K562 (cell line): ENCODE data around the gene RIIAD1. TPM values are rescaled to one million over a fixed set of nuclear protein-coding genes. Genes with fewer than 3 reads are reported as not detected.
A peak's percentile ranks its signal among the peaks of the same experiment; 100 is the strongest.

ENCODE experiments used
- BRD9 ChIP-seq: fragments of 450-650 bp; IDR thresholded peaks from 2 replicates; pipeline ENCODE4 v1.6.1; 2018; ENCODE audit warnings: low read depth; ENCODE audit not compliant: partially characterized antibody
- CSDE1 ChIP-seq, 2 experiments: fragments of 450-650 bp; IDR thresholded peaks; 2 replicates each; pipeline ENCODE4 v1.6.1; 2016; ENCODE audit warnings: mild to moderate bottlenecking in 1 of 2
- ESRRB ChIP-seq: fragments of 250-450 bp; sonication (Bioruptor Pico); IDR thresholded peaks from 2 replicates; pipeline ENCODE4 v1.5.0; 2020; ENCODE audit warnings: mild to moderate bottlenecking, moderate library complexity, borderline replicate concordance
- GATAD2B ChIP-seq: fragments of 450-650 bp; IDR thresholded peaks from 2 replicates; pipeline ENCODE4 v1.6.1; 2017; ENCODE audit warnings: mild to moderate bottlenecking, borderline replicate concordance
- HDAC2 ChIP-seq: fragments of 450-650 bp; IDR thresholded peaks from 2 replicates; pipeline ENCODE4 v1.6.1; 2016; ENCODE audit warnings: mild to moderate bottlenecking
- NFIC ChIP-seq: fragments of 450-650 bp; IDR thresholded peaks from 2 replicates; pipeline ENCODE4 v1.6.1; 2017; ENCODE audit warnings: mild to moderate bottlenecking, inconsistent platforms
- PML ChIP-seq: IDR thresholded peaks from 2 replicates; pipeline ENCODE4 v1.6.1; 2012; ENCODE audit warnings: low read length, inconsistent platforms
- POLR2G ChIP-seq: fragments of 200-400 bp; formaldehyde crosslinking; IDR thresholded peaks from 2 replicates; pipeline ENCODE4 v1.6.1; 2017; ENCODE audit warnings: low read depth, mild to moderate bottlenecking, antibody characterized with exemption, low read length, moderate library complexity
- RBM34 ChIP-seq: fragments of 200-400 bp; formaldehyde crosslinking; IDR thresholded peaks from 2 replicates; pipeline ENCODE4 v1.6.1; 2018; ENCODE audit warnings: low read length, borderline replicate concordance; ENCODE audit not compliant: insufficient read depth
- SMARCA4 ChIP-seq: fragments of 450-650 bp; IDR thresholded peaks from 2 replicates; pipeline ENCODE4 v1.6.1; 2016
- ZBTB7A ChIP-seq: IDR thresholded peaks from 2 replicates; pipeline ENCODE4 v1.6.1; 2011; ENCODE audit warnings: low read depth, mild to moderate bottlenecking, low read length, moderate library complexity, borderline replicate concordance; ENCODE audit not compliant: control insufficient read depth
- ZEB2 ChIP-seq: fragments of 450-650 bp; IDR thresholded peaks from 2 replicates; pipeline ENCODE4 v1.6.1; 2016
- ZNF347 ChIP-seq: fragments of 450-650 bp; formaldehyde crosslinking; IDR thresholded peaks from 2 replicates; pipeline ENCODE4 v1.4.0; 2020; ENCODE audit warnings: low read depth, mild to moderate bottlenecking, moderate library complexity
- polyA plus RNA-seq, 8 experiments: library from polyadenylated mRNA; depleted of rRNA in 4 of 8; stranded (reverse) in 5 of 8; unstranded in 3 of 8; fragments of >200 nt; fragmentation: Nextera tagmentation in 2 of 8; fragmentation: Illumina TruSeq in 1 of 8; extraction: Ambion mirVana in 2 of 8; extraction: Trizol in 1 of 8; gene quantifications; 2 replicates each; pipeline versions ENCODE4 v1.2.1 to v1.2.3, GENCODE V29; 2011 to 2014; ENCODE audit warnings: inconsistent platforms in 1 of 8, missing spikeins in 1 of 8
- total RNA-seq, 7 experiments: library from RNA; depleted of rRNA in 6 of 7; stranded (reverse); fragments of >200 nt in 6 of 7; fragmentation: Illumina TruSeq in 2 of 7; extraction: Trizol in 2 of 7; gene quantifications; 2 replicates each; pipeline versions ENCODE4 v1.2.1 to v1.2.3, GENCODE V29; 2011 to 2021; ENCODE audit warnings: low replicate concordance in 1 of 7
- TF ChIP-seq, protein P1 (sequence below): IDR thresholded peaks from 3 replicates; pipeline ENCODE4 v1.6.1; 2011; ENCODE audit warnings: borderline replicate concordance, mild to moderate bottlenecking, moderate library complexity; ENCODE audit not compliant: insufficient read length; ENCODE audit errors: extremely low read depth
- TF ChIP-seq, protein P2 (sequence below): sonication (generic); formaldehyde crosslinking; IDR thresholded peaks from 2 replicates; pipeline ENCODE4 v1.8.0; 2023; ENCODE audit warnings: missing genetic modification reagents, mild to moderate bottlenecking, borderline replicate concordance
- TF ChIP-seq, protein P3 (sequence below): fragments of 450-650 bp; IDR thresholded peaks from 2 replicates; pipeline ENCODE4 v1.6.1; 2017; ENCODE audit warnings: antibody characterized with exemption, mild to moderate bottlenecking

The RIIAD1 gene
- total and polyA plus RNA-seq, 9 of the 15 experiments (the other 6 are each of a cell fraction or from before 2014, with no cell fraction given): not detected

DNA sequence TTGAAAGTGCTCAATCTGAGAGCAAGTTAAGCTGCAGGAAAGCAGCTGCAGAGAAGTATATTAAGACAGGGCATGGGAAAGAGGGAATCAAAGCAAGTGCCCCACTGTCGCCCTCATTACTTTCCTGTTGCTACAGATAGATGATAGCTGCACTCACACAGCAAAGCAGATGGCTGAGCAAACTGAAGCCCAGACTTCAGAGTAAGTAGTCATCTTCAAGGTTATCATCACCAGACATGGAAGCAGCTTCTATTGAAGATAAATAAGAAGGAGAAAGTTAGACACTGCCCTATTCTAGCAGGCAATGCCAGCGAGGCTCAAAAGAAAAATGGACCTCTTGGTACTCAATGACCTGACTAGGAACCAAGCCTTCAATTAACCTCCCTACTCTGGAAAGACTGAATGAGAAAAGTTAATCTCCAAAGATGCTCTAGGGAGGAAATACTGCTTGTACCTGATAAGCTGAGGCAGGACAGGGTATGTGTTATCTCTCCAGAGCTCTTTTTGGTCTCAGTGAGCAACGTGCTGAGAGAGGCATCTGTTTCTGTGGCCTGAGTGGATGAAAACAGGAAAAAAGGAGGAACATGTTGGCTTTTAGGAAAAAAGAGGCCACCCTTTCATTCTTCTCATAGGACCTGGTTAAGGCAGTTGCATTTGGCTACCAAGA is 53.1 kb downstream of the RIIAD1 start (continued):
- TF ChIP-seq, protein P1, sequence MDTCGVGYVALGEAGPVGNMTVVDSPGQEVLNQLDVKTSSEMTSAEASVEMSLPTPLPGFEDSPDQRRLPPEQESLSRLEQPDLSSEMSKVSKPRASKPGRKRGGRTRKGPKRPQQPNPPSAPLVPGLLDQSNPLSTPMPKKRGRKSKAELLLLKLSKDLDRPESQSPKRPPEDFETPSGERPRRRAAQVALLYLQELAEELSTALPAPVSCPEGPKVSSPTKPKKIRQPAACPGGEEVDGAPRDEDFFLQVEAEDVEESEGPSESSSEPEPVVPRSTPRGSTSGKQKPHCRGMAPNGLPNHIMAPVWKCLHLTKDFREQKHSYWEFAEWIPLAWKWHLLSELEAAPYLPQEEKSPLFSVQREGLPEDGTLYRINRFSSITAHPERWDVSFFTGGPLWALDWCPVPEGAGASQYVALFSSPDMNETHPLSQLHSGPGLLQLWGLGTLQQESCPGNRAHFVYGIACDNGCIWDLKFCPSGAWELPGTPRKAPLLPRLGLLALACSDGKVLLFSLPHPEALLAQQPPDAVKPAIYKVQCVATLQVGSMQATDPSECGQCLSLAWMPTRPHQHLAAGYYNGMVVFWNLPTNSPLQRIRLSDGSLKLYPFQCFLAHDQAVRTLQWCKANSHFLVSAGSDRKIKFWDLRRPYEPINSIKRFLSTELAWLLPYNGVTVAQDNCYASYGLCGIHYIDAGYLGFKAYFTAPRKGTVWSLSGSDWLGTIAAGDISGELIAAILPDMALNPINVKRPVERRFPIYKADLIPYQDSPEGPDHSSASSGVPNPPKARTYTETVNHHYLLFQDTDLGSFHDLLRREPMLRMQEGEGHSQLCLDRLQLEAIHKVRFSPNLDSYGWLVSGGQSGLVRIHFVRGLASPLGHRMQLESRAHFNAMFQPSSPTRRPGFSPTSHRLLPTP: no peak
- TF ChIP-seq CSDE1 (IDR thresholded peaks at IDR 0.05) (no peak), HDAC2 (peak; percentile 76), ZBTB7A (no peak), GATAD2B (0 out of 2 replicates have a peak, but pooled peaks have one; percentile 24), NFIC (peak; percentile 71), POLR2G (no peak), RBM34 (no peak), ESRRB (no peak), BRD9 (no peak), PML (peak; percentile 53; the same call in 1 of the 2 replicates), ZEB2 (0 out of 2 replicates have a peak, but pooled peaks have one; percentile 39), ZNF347 (CRISPR knock-in tag) (no peak), SMARCA4 (peak; percentile 88)
- TF ChIP-seq, protein P2, sequence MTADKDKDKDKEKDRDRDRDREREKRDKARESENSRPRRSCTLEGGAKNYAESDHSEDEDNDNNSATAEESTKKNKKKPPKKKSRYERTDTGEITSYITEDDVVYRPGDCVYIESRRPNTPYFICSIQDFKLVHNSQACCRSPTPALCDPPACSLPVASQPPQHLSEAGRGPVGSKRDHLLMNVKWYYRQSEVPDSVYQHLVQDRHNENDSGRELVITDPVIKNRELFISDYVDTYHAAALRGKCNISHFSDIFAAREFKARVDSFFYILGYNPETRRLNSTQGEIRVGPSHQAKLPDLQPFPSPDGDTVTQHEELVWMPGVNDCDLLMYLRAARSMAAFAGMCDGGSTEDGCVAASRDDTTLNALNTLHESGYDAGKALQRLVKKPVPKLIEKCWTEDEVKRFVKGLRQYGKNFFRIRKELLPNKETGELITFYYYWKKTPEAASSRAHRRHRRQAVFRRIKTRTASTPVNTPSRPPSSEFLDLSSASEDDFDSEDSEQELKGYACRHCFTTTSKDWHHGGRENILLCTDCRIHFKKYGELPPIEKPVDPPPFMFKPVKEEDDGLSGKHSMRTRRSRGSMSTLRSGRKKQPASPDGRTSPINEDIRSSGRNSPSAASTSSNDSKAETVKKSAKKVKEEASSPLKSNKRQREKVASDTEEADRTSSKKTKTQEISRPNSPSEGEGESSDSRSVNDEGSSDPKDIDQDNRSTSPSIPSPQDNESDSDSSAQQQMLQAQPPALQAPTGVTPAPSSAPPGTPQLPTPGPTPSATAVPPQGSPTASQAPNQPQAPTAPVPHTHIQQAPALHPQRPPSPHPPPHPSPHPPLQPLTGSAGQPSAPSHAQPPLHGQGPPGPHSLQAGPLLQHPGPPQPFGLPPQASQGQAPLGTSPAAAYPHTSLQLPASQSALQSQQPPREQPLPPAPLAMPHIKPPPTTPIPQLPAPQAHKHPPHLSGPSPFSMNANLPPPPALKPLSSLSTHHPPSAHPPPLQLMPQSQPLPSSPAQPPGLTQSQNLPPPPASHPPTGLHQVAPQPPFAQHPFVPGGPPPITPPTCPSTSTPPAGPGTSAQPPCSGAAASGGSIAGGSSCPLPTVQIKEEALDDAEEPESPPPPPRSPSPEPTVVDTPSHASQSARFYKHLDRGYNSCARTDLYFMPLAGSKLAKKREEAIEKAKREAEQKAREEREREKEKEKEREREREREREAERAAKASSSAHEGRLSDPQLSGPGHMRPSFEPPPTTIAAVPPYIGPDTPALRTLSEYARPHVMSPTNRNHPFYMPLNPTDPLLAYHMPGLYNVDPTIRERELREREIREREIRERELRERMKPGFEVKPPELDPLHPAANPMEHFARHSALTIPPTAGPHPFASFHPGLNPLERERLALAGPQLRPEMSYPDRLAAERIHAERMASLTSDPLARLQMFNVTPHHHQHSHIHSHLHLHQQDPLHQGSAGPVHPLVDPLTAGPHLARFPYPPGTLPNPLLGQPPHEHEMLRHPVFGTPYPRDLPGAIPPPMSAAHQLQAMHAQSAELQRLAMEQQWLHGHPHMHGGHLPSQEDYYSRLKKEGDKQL (CRISPR knock-in tag): no peak
- TF ChIP-seq, protein P3, sequence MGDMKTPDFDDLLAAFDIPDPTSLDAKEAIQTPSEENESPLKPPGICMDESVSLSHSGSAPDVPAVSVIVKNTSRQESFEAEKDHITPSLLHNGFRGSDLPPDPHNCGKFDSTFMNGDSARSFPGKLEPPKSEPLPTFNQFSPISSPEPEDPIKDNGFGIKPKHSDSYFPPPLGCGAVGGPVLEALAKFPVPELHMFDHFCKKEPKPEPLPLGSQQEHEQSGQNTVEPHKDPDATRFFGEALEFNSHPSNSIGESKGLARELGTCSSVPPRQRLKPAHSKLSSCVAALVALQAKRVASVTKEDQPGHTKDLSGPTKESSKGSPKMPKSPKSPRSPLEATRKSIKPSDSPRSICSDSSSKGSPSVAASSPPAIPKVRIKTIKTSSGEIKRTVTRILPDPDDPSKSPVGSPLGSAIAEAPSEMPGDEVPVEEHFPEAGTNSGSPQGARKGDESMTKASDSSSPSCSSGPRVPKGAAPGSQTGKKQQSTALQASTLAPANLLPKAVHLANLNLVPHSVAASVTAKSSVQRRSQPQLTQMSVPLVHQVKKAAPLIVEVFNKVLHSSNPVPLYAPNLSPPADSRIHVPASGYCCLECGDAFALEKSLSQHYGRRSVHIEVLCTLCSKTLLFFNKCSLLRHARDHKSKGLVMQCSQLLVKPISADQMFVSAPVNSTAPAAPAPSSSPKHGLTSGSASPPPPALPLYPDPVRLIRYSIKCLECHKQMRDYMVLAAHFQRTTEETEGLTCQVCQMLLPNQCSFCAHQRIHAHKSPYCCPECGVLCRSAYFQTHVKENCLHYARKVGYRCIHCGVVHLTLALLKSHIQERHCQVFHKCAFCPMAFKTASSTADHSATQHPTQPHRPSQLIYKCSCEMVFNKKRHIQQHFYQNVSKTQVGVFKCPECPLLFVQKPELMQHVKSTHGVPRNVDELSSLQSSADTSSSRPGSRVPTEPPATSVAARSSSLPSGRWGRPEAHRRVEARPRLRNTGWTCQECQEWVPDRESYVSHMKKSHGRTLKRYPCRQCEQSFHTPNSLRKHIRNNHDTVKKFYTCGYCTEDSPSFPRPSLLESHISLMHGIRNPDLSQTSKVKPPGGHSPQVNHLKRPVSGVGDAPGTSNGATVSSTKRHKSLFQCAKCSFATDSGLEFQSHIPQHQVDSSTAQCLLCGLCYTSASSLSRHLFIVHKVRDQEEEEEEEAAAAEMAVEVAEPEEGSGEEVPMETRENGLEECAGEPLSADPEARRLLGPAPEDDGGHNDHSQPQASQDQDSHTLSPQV: peak; percentile 74
